Endothelial cell of umbilical vein (primary cell): ENCODE measurements around the gene ABI3BP. TPM values are rescaled to one million over a fixed set of nuclear protein-coding genes. Genes with fewer than 3 reads are reported as not detected.
A peak's percentile ranks its signal among the peaks of the same experiment; 100 is the strongest.

ENCODE experiments used
- BruUV-seq: library from RNA; stranded (reverse); fragments of 400-500 nt; replicated peaks from 2 replicates; lab custom pipeline; 2021; lab: Mats Ljungman, UMichigan
- CTCF ChIA-PET: fragments of 300-600, 350-600 bp; sonication (Branson Sonifier 250); formaldehyde crosslinking; loops from one replicate; lab custom pipeline; 2021; ENCODE audit warnings: antibody characterized with exemption, inconsistent platforms; lab: Charles Lee
- POLR2A ChIA-PET: fragments of 300-600, 350-600 bp; sonication (Branson Sonifier 250); formaldehyde crosslinking; loops from one replicate; lab custom pipeline; 2021; ENCODE audit warnings: antibody characterized with exemption, inconsistent platforms; lab: Charles Lee
- DNase-seq: peaks from one replicate; pipeline ENCODE4 v3.0.0-alpha.2; 2011; ENCODE audit warnings: low read depth, low spot score
- FAIRE-seq: peaks from 2 replicates; lab custom pipeline; 2011; peaks lifted over from hg19 to GRCh38; lab: Jason Lieb, UNC
- H2AFZ ChIP-seq: 2 replicates; pipeline ENCODE4 v1.6.0; 2012; ENCODE audit warnings: low read depth, low read length, control low read depth, inconsistent platforms
- H3K27ac ChIP-seq: 2 replicates; pipeline ENCODE4 v1.5.1; 2011; ENCODE audit warnings: low read depth, mild to moderate bottlenecking, control low read depth, low read length, moderate library complexity; ENCODE audit not compliant: insufficient read depth
- H3K27me3 ChIP-seq, 2 experiments: 2 replicates each; pipeline versions ENCODE4 v1.6.0 to v1.6.1; 2011; ENCODE audit warnings: low read length in 2 of 2, mixed read lengths in 1 of 2; ENCODE audit not compliant: control insufficient read depth in 2 of 2, insufficient read depth in 2 of 2
- H3K36me3 ChIP-seq, 2 experiments: 2 replicates in 1 of 2; 3 replicates in 1 of 2; pipeline ENCODE4 v1.5.1; 2011; ENCODE audit warnings: low read length in 2 of 2, mild to moderate bottlenecking in 1 of 2, moderate library complexity in 1 of 2; ENCODE audit not compliant: control insufficient read depth in 2 of 2, insufficient read depth in 2 of 2; ENCODE audit errors: extremely low read depth in 1 of 2
- H3K4me1 ChIP-seq: 3 replicates; pipeline ENCODE4 v1.5.1; 2011; ENCODE audit warnings: mild to moderate bottlenecking, low read length; ENCODE audit not compliant: control insufficient read depth, insufficient read depth; ENCODE audit errors: extremely low read depth
- H3K4me2 ChIP-seq: 2 replicates; pipeline ENCODE4 v1.6.1; 2011; ENCODE audit warnings: low read length, control low read depth, mixed read lengths; ENCODE audit not compliant: insufficient read depth
- H3K4me3 ChIP-seq, 3 experiments: fragments of 200-600 bp in 1 of 3; sonication (generic), shearing (Covaris generic) in 1 of 3; replicated peaks in 1 of 3; 2 replicates each; pipeline ENCODE4 v1.5.1; 2011 to 2016; ENCODE audit warnings: control low read depth in 3 of 3, low read length in 3 of 3, mild to moderate bottlenecking in 2 of 3, inconsistent platforms in 1 of 3, low read depth in 1 of 3, moderate library complexity in 1 of 3; ENCODE audit not compliant: insufficient read depth in 1 of 3
- H3K79me2 ChIP-seq: 2 replicates; pipeline ENCODE4 v1.6.0; 2012; ENCODE audit warnings: low read length, inconsistent platforms; ENCODE audit not compliant: control insufficient read depth, insufficient read depth
- H3K9ac ChIP-seq: replicated peaks from 2 replicates; pipeline ENCODE3; 2011; ENCODE audit warnings: low read length, control low read depth; ENCODE audit not compliant: insufficient read depth; ENCODE audit errors: extremely low read depth
- H3K9me1 ChIP-seq: replicated peaks from 3 replicates; pipeline ENCODE4 v1.6.0; 2011; ENCODE audit warnings: mild to moderate bottlenecking, low read length; ENCODE audit not compliant: control insufficient read depth, insufficient read depth; ENCODE audit errors: extremely low read depth
- H3K9me3 ChIP-seq: replicated peaks from 2 replicates; pipeline ENCODE4 v1.5.1; 2012; ENCODE audit warnings: low read length, inconsistent platforms; ENCODE audit not compliant: control insufficient read depth, insufficient read depth
- H4K20me1 ChIP-seq: replicated peaks from 2 replicates; pipeline ENCODE3; 2011; ENCODE audit warnings: mild to moderate bottlenecking, low read length; ENCODE audit not compliant: control insufficient read depth, insufficient read depth; ENCODE audit errors: extremely low read depth
- CTCF ChIP-seq, 2 donors: IDR thresholded peaks; 1 replicate in 1 of 2; 2 replicates in 1 of 2; pipeline ENCODE4 v1.5.1; 2011; ENCODE audit warnings: low read length in 2 of 2, mild to moderate bottlenecking in 2 of 2, moderate library complexity in 2 of 2, control low read depth in 1 of 2, inconsistent platforms in 1 of 2, low read depth in 1 of 2; ENCODE audit not compliant: insufficient read depth in 1 of 2; ENCODE audit errors: extremely low read depth in 1 of 2
- EZH2 ChIP-seq: IDR thresholded peaks from 2 replicates; pipeline ENCODE4 v1.6.1; 2012; ENCODE audit warnings: borderline replicate concordance, low read depth, mild to moderate bottlenecking, moderate library complexity, low read length, inconsistent platforms; ENCODE audit not compliant: severe bottlenecking
- FOS ChIP-seq: IDR thresholded peaks from 2 replicates; pipeline ENCODE4 v1.6.1; 2011; ENCODE audit warnings: mild to moderate bottlenecking, low read length, moderate library complexity, borderline replicate concordance; ENCODE audit not compliant: insufficient read depth
- GATA2 ChIP-seq: IDR thresholded peaks from 2 replicates; pipeline ENCODE4 v1.7.0; 2011; ENCODE audit warnings: low read depth, mild to moderate bottlenecking, moderate library complexity, mixed read lengths, low read length; ENCODE audit not compliant: insufficient read length, insufficient read depth
- JUN ChIP-seq: IDR thresholded peaks from 2 replicates; pipeline ENCODE4 v1.6.1; 2011; ENCODE audit warnings: borderline replicate concordance, low read depth; ENCODE audit not compliant: insufficient read length, insufficient read depth
- MAX ChIP-seq: IDR thresholded peaks from 2 replicates; pipeline ENCODE4 v1.6.1; 2011; ENCODE audit not compliant: insufficient read depth, insufficient read length
- MYC ChIP-seq: IDR thresholded peaks from one replicate; pipeline ENCODE4 v1.6.1; 2011; ENCODE audit warnings: mild to moderate bottlenecking, low read depth, low read length
- POLR2A ChIP-seq: IDR thresholded peaks from 2 replicates; pipeline ENCODE4 v1.6.1; 2012; ENCODE audit warnings: low read depth, mild to moderate bottlenecking, control low read depth, low read length
- POLR2AphosphoS5 ChIP-seq: IDR thresholded peaks from 2 replicates; pipeline ENCODE4 v1.6.1; 2012; ENCODE audit warnings: low read depth, mild to moderate bottlenecking, control low read depth, low read length, moderate library complexity; ENCODE audit not compliant: insufficient read depth
- dilution Hi-C: fragments of 300-500 bp; cut with MboI; formaldehyde crosslinking; loops from one replicate; pipeline ENCODE4 v1.15.0; 2019; ENCODE audit warnings: low sequenced_read_pairs; ENCODE audit not compliant: extremely low pct_ligation_motif_present
- intact Hi-C: fragments of 100-400 bp; cut with micrococcal nuclease; formaldehyde crosslinking; loops from one replicate; pipeline ENCODE4 v1.10.0; 2022
- polyA plus RNA-seq, 4 experiments: library from polyadenylated mRNA; depleted of rRNA in 3 of 4; stranded (reverse) in 3 of 4; unstranded in 1 of 4; fragments of >200 nt; gene quantifications; 2 replicates each; pipeline versions ENCODE4 v1.2.1 to v1.2.3, GENCODE V29; 2011 to 2012; ENCODE audit warnings: missing spikeins in 1 of 4
- total RNA-seq: library from RNA; stranded (reverse); gene quantifications from 2 replicates; pipeline ENCODE4 v1.2.3, GENCODE V29; 2021

Gene ABI3BP
- total and polyA plus RNA-seq, 2 donors (not counting 3 experiments of a cell fraction or from before 2014, with no cell fraction given), result 78.1 to 106 TPM

DNA sequence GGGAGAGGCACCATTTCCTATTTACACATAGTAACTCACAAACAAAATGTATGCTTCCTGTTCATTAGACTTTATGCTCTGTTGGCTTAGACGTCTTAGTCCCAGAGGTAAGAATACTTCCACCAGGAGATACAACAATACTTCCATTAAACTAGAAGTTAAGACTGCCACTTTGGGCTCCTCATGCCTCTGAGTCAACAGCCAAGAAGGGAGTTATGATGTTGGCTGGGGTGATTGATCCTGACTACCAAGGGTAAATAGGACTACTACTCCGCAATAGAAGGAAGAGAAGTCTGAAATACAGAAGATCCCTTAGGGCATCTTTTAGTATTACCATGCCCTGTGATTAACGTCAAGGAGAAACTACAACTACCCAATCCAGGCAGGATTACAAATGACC, 43.5 kb upstream of the ABI3BP start:
- H3K27ac ChIP-seq, result peak overlapping the region; percentile 79
- ChIA-PET POLR2A (no interaction called here), CTCF (interaction anchor here (1.2 to 1.4 kb wide), 2 partner anchors 10 to 160 kb away, joined by 5 to 15 read pairs; no protein-coding TSS in a partner anchor)
- H3K79me2 ChIP-seq, result no peaks in the 10 kb centered on the region
- no peak for FAIRE-seq
- H3K4me3 ChIP-seq, result no peak overlapping the region
- TSS peak; percentile 98 for BruUV-seq
- intact Hi-C loops (loop anchor here (1.0 to 2.0 kb wide), 3 partner anchors 36 to 136 kb away; partner anchors contain the start of gene ABI3BP), dilution Hi-C loops (no loop called here)
- H2AFZ ChIP-seq, result peak overlapping the region; percentile 65
- no peak for DNase-seq
- peak overlapping the region; percentile 18 for H3K4me2 ChIP-seq
- no peak for TF ChIP-seq POLR2A
- TF ChIP-seq POLR2AphosphoS5, result peak; percentile 10
- no peaks in the 10 kb centered on the region for H3K36me3 ChIP-seq
- peaks cover 18% of the 10 kb centered on the region for H3K4me1 ChIP-seq
- H4K20me1 ChIP-seq, result no peaks in the 10 kb centered on the region
- no peaks in the 10 kb centered on the region for H3K27me3 ChIP-seq
- H3K9me1 ChIP-seq, result no peaks in the 10 kb centered on the region
- no peaks in the 10 kb centered on the region for H3K9me3 ChIP-seq
- peak overlapping the region; percentile 60 for H3K9ac ChIP-seq

DNA sequence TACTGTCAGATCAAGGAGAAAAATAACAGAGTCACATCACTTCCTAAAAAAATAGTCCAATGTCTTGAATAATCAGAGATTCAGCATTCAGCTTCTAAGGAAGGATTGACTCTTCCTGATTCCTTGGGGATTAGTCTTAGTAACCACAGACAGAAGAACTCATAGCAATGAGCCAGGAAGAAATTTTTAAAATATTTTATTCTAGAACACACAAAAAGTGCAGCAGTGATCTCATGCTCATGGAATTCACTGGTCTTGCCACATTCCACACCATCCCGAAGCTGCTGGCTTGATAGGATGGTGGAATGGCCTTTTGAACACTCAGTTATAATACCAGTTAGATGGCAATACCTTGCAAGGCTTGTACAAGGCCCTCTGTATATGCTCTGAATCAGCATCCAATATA, 43.0 kb upstream of the ABI3BP start:
- intact Hi-C loops, result loop anchor here (1.0 to 2.0 kb wide), 3 partner anchors 36 to 136 kb away; partner anchors contain the start of gene ABI3BP
- ChIA-PET POLR2A (no interaction called here), CTCF (interaction anchor here (0.7 to 1.4 kb wide), 6 partner anchors 10 to 160 kb away, joined by 3 to 15 read pairs (median 4); no protein-coding TSS in a partner anchor)

More for the DNA sequence above, 43.0 kb upstream of the ABI3BP start:
- Histone ChIP-seq H3K36me3 (no peaks in the 10 kb centered on the region), H3K4me3 (no peak overlapping the region), H3K4me1 (peaks cover 18% of the 10 kb centered on the region), H2AFZ (peak overlapping the region; percentile 65), H4K20me1 (no peaks in the 10 kb centered on the region), H3K79me2 (no peaks in the 10 kb centered on the region), H3K9me1 (no peaks in the 10 kb centered on the region), H3K27me3 (no peaks in the 10 kb centered on the region), H3K9me3 (no peaks in the 10 kb centered on the region), H3K9ac (peak overlapping the region; percentile 60), H3K27ac (peak overlapping the region; percentile 79), H3K4me2 (peak overlapping the region; percentile 18)
- TF ChIP-seq GATA2, result peak; percentile 25
- no peak for TF ChIP-seq JUN
- peak; percentile 87 for TF ChIP-seq FOS
- TF ChIP-seq MAX, result no peak
- peak; percentile 52 for TF ChIP-seq POLR2A
- no peak for TF ChIP-seq EZH2
- TF ChIP-seq MYC, result no peak
- peak; percentile 52 for TF ChIP-seq POLR2AphosphoS5
- no peak for TF ChIP-seq CTCF (IDR thresholded peaks at IDR 0.05; ENCODE audit: extremely low read depth in 1 of 2, insufficient read depth in 1 of 2, low read depth in 1 of 2, low read length in 2 of 2)
- BruUV-seq, result no TSS peak
- dilution Hi-C loops, result no loop called here
- FAIRE-seq (peak; percentile 91), DNase-seq (peak; percentile 84)
